Measurements from ENCODE around the gene METRN.

METRN gene

DNA sequence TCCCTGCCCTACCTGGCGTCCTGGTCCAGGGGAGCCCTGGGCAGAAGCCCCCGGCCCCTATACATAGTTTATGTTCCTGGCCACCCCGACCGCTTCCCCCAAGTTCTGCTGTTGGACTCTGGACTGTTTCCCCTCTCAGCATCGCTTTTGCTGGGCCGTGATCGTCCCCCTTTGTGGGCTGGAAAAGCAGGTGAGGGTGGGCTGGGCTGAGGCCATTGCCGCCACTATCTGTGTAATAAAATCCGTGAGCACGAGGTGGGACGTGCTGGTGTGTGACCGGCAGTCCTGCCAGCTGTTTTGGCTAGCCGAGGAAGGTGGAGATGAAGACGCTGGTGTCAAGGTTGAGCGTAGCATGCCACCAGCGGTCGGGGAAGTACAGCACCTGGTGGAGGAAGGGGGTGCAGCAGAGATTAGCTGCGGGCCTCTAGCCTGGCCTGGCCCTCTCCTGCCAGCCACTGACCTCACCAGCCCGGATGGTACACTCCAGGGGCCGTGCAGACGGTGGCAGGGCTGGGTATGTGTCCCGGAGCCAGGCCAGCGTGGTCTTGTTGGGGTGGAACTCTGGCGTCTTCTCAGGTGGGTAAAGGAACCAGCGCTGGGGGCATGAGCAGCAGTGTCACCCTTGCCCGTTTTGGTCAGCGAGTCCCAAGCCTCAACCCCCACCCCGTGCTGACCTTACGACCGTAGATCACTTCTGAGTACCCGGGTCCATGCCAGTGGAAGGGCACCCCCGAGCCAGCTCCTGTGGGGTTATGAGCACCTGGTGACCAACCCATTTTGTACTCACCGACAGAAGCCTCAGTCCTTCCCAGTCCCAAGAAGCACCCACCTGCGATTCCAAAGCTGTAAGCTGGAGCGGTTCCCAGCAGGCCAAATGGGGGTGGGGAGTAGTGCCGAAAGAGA, 32.2 kb upstream of the METRN start (continued):
- no peak for TF ChIP-seq ZNF544 (tag by site-specific recombination; IDR thresholded peaks at IDR 0.05)
- TF ChIP-seq, protein P1, sequence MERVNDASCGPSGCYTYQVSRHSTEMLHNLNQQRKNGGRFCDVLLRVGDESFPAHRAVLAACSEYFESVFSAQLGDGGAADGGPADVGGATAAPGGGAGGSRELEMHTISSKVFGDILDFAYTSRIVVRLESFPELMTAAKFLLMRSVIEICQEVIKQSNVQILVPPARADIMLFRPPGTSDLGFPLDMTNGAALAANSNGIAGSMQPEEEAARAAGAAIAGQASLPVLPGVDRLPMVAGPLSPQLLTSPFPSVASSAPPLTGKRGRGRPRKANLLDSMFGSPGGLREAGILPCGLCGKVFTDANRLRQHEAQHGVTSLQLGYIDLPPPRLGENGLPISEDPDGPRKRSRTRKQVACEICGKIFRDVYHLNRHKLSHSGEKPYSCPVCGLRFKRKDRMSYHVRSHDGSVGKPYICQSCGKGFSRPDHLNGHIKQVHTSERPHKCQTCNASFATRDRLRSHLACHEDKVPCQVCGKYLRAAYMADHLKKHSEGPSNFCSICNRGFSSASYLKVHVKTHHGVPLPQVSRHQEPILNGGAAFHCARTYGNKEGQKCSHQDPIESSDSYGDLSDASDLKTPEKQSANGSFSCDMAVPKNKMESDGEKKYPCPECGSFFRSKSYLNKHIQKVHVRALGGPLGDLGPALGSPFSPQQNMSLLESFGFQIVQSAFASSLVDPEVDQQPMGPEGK (tag by site-specific recombination; IDR thresholded peaks at IDR 0.05) = no peak
- TF ChIP-seq MYNN (tag by site-specific recombination; IDR thresholded peaks at IDR 0.05; ENCODE audit: borderline replicate concordance) = no peak
- peak; percentile 40; the same call in 1 of the 2 replicates for TF ChIP-seq BCL11A (tag by site-specific recombination; IDR thresholded peaks at IDR 0.05; ENCODE audit: low read depth)
- no peak for TF ChIP-seq ZNF48 (tag by site-specific recombination; IDR thresholded peaks at IDR 0.05)
- TF ChIP-seq ZNF211 (tag by site-specific recombination; IDR thresholded peaks at IDR 0.05; ENCODE audit: low read depth) = no peak
- TF ChIP-seq, protein P2, sequence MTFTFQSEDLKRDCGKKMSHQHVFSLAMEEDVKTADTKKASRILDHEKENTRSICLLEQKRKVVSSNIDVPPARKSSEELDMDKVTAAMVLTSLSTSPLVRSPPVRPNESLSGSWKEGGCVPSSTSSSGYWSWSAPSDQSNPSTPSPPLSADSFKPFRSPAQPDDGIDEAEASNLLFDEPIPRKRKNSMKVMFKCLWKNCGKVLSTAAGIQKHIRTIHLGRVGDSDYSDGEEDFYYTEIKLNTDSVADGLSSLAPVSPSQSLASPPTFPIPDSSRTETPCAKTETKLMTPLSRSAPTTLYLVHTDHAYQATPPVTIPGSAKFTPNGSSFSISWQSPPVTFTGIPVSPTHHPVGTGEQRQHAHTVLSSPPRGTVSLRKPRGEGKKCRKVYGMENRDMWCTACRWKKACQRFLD (tag by site-specific recombination; IDR thresholded peaks at IDR 0.05) = no peak
- no peak for TF ChIP-seq SETDB1 (IDR thresholded peaks at IDR 0.05; ENCODE audit: insufficient read length, low read length)
- TF ChIP-seq, protein P3, sequence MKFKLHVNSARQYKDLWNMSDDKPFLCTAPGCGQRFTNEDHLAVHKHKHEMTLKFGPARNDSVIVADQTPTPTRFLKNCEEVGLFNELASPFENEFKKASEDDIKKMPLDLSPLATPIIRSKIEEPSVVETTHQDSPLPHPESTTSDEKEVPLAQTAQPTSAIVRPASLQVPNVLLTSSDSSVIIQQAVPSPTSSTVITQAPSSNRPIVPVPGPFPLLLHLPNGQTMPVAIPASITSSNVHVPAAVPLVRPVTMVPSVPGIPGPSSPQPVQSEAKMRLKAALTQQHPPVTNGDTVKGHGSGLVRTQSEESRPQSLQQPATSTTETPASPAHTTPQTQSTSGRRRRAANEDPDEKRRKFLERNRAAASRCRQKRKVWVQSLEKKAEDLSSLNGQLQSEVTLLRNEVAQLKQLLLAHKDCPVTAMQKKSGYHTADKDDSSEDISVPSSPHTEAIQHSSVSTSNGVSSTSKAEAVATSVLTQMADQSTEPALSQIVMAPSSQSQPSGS (tag by site-specific recombination; IDR thresholded peaks at IDR 0.05; ENCODE audit: low read depth) = no peak
- TF ChIP-seq, protein P4, sequence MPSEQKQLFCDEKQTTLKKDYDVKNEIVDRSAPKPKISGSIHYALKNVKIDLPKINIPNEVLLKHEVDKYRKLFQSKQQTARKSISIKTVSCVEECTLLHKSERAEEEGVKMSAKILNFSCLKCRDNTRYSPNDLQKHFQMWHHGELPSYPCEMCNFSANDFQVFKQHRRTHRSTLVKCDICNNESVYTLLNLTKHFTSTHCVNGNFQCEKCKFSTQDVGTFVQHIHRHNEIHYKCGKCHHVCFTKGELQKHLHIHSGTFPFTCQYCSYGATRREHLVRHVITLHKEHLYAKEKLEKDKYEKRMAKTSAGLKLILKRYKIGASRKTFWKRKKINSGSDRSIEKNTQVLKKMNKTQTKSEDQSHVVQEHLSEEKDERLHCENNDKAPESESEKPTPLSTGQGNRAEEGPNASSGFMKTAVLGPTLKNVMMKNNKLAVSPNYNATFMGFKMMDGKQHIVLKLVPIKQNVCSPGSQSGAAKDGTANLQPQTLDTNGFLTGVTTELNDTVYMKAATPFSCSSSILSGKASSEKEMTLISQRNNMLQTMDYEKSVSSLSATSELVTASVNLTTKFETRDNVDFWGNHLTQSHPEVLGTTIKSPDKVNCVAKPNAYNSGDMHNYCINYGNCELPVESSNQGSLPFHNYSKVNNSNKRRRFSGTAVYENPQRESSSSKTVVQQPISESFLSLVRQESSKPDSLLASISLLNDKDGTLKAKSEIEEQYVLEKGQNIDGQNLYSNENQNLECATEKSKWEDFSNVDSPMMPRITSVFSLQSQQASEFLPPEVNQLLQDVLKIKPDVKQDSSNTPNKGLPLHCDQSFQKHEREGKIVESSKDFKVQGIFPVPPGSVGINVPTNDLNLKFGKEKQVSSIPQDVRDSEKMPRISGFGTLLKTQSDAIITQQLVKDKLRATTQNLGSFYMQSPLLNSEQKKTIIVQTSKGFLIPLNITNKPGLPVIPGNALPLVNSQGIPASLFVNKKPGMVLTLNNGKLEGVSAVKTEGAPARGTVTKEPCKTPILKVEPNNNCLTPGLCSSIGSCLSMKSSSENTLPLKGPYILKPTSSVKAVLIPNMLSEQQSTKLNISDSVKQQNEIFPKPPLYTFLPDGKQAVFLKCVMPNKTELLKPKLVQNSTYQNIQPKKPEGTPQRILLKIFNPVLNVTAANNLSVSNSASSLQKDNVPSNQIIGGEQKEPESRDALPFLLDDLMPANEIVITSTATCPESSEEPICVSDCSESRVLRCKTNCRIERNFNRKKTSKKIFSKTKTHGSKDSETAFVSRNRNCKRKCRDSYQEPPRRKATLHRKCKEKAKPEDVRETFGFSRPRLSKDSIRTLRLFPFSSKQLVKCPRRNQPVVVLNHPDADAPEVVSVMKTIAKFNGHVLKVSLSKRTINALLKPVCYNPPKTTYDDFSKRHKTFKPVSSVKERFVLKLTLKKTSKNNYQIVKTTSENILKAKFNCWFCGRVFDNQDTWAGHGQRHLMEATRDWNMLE (tag by site-specific recombination; conservative IDR thresholded peaks at IDR 0.05; ENCODE audit: low read depth) = no peak
- TF ChIP-seq, protein P5, sequence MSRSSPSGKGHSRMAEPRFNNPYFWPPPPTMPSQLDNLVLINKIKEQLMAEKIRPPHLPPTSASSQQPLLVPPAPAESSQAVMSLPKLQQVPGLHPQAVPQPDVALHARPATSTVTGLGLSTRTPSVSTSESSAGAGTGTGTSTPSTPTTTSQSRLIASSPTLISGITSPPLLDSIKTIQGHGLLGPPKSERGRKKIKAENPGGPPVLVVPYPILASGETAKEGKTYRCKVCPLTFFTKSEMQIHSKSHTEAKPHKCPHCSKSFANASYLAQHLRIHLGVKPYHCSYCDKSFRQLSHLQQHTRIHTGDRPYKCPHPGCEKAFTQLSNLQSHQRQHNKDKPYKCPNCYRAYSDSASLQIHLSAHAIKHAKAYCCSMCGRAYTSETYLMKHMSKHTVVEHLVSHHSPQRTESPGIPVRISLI (tag by site-specific recombination; IDR thresholded peaks at IDR 0.05) = no peak
- TF ChIP-seq ZNF585B (tag by site-specific recombination; IDR thresholded peaks at IDR 0.05) = no peak
- TF ChIP-seq HOXA7 (CRISPR knock-in tag; IDR thresholded peaks at IDR 0.05; ENCODE audit: borderline replicate concordance) = no peak
- no peak for TF ChIP-seq ZNF221 (tag by site-specific recombination; IDR thresholded peaks at IDR 0.05; ENCODE audit: borderline replicate concordance)
- no peak for TF ChIP-seq ZFHX2 (tag by site-specific recombination; conservative IDR thresholded peaks at IDR 0.05)
- TF ChIP-seq, protein P6, sequence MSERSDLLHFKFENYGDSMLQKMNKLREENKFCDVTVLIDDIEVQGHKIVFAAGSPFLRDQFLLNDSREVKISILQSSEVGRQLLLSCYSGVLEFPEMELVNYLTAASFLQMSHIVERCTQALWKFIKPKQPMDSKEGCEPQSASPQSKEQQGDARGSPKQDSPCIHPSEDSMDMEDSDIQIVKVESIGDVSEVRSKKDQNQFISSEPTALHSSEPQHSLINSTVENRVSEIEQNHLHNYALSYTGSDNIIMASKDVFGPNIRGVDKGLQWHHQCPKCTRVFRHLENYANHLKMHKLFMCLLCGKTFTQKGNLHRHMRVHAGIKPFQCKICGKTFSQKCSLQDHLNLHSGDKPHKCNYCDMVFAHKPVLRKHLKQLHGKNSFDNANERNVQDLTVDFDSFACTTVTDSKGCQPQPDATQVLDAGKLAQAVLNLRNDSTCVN (tag by site-specific recombination; optimal IDR thresholded peaks at IDR 0.05) = no peak
- TF ChIP-seq ZNF610 (tag by site-specific recombination; IDR thresholded peaks at IDR 0.05; ENCODE audit: borderline replicate concordance) = no peak
- TF ChIP-seq, protein P7, sequence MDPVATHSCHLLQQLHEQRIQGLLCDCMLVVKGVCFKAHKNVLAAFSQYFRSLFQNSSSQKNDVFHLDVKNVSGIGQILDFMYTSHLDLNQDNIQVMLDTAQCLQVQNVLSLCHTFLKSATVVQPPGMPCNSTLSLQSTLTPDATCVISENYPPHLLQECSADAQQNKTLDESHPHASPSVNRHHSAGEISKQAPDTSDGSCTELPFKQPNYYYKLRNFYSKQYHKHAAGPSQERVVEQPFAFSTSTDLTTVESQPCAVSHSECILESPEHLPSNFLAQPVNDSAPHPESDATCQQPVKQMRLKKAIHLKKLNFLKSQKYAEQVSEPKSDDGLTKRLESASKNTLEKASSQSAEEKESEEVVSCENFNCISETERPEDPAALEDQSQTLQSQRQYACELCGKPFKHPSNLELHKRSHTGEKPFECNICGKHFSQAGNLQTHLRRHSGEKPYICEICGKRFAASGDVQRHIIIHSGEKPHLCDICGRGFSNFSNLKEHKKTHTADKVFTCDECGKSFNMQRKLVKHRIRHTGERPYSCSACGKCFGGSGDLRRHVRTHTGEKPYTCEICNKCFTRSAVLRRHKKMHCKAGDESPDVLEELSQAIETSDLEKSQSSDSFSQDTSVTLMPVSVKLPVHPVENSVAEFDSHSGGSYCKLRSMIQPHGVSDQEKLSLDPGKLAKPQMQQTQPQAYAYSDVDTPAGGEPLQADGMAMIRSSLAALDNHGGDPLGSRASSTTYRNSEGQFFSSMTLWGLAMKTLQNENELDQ (tag by site-specific recombination; IDR thresholded peaks at IDR 0.05; ENCODE audit: low read depth) = no peak
- no peak for TF ChIP-seq ZNF16 (tag by site-specific recombination; IDR thresholded peaks at IDR 0.05; ENCODE audit: low read depth)
- TF ChIP-seq ZFP69B (tag by site-specific recombination; IDR thresholded peaks at IDR 0.05) = no peak
- TF ChIP-seq SCRT1 (tag by site-specific recombination; IDR thresholded peaks at IDR 0.05; ENCODE audit: borderline replicate concordance) = no peak
- no peak; the same call in 1 of the 2 replicates for TF ChIP-seq MZF1 (tag by site-specific recombination; IDR thresholded peaks at IDR 0.05; ENCODE audit: borderline replicate concordance)
- no peak for TF ChIP-seq ZNF514 (tag by site-specific recombination; IDR thresholded peaks at IDR 0.05)
- no peak for TF ChIP-seq ZNF350 (tag by site-specific recombination; IDR thresholded peaks at IDR 0.05)

Data from HEK293 (cell line).